ENCODE data around the gene ASGR1.

The ASGR1 gene

DNA sequence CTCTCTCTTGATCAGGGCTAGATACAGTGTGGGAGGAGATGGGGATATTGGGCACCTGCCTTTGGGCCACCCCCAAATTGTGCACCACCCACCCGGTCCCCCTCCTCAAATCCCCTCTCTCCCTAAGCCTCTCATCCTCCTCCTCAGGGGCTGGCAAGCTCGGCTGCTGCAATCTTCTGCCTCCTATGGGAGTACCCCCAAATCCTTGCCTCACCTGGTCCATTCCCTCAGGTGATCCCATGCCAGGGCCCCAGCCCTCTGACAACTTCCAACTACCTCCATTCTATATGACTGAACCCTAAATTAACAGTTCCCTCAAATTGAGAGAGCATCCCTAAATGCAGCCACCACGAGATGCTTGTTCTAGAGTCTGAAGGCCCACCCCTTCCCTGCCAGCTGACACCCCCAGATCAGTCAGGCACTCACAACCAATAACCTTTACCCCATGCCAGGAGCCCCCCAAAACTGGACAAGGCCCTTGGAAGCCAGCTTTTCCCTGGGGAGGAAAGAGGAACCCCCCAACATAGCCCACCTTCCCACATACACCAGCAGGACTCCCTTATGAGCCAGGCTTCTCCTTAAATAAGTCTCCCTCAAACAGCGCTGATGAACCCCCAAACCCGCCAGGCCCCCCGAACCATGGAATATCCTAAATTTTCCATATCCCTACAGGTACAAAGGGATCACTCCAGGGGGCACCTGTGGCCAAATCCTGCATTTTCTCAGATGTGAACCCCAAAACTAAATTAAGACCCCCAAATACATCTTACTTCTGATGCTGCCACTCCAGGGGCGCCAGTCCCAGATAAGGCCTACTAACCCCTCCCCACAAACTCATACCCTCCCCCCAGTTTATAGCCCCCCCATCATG, 37.3 kb upstream of the ASGR1 start:
- DNase-seq = no peak

DNA sequence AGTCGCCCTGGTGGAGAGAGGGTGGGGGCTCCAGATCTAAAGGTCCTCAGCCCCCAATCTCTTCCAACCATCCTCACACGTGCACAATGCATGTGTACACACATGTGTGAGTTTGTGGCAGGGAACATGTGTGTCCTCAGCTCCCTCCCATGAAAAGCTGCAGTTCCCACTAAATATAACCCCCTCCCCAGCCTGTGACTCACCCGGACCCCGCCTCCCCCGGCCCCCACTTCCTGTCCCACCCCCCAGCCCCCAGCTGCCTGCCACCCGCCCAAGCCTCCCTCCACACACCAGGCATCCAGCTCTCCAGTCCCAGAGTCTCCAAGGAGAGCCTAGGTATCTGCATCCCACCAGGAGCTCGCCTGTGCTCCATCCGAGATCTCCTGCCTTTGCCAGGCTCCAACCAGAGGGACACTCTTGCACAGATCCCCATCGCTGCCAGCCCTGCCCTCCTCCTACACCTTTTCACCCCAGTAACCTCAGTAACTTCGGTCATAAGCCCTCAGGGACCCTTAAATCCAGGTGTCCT, 36.5 kb upstream of the ASGR1 start:
- no peak for DNase-seq

DNA sequence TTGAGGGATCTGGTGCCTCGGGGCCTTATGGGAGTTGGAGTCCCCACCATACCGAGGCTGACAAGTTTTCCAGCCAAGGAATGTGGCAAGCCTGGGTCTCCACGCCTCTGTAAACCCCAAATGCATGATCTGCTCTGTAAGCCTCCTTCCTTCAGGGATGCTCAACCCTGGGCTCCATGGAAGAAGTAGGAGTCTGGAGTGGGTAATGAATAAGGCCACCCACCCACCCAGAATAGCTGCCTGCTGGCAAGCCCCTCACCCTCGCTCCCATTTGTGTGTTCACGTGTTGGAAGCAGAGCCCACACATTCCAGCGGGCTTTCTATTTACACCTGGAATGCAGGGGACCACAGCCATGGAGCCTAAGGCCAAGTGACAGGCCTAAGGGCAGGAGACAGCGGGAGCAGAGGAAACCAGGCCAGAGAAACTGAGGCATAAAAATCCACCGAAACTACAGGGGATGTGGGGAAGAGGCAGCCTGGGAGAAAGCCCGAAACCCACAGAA, 36.0 kb upstream of the ASGR1 start:
- no peak for DNase-seq

DNA sequence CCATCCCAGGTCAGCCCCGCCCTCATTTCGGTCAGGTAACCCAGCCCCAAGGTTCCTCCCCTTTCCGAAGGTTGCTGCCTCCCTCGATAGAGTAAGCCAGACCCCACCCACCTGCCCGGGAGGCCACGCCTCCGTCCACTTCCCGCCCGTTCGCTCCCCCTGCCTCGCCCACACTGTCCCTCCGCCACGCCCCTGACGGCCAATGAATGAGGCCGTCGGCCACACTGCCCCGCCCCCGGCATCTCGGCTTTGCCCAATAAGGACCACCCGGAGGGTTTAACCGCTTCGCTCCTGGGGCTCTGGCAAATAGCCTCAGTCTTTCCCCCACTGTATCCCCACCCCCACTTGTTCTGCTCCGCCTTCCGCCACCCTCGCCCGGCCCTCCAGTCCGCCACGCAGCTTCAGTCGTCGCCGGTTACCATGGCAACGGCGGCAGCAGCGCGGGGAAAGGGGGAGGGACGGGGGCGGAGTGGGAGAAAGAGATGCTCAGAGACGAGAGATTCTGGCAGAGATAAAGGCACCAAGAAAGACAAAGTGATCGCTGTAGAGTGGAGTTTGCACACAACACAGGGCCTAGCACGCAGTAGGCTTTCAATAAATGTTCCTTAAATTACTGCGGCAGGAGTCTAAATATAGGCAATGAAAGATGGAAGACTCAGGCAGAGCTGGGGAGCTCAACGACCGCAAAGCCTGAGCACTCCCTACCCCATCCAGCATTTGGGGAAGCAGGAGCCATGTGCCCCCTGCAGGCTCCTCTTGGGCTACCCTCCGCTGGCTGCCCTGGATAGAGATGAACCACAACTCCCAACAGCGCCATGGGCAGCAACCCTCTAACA, 35.3 kb upstream of the ASGR1 start:
- DNase-seq = peak; percentile 99

DNA sequence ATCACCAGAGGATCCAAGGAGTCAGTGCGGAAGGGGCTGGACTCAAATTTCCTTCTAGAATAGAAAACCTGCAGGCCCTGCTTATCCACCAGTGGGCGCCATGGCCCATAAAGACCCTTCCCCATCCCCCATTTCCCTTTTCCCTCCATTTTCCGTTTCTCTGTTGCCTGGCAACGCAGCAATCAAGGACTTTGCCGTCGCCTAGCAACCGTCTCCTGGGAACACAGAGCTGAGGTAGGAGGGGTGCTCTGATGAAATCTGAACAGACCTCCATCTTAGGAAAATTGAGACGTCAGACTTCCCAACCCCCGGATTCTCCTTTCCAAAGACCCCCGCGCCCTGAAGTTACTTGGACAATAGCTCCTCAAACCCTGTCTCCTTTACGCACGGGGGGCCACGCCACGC, 34.7 kb upstream of the ASGR1 start:
- peak; percentile 70 for DNase-seq

DNA sequence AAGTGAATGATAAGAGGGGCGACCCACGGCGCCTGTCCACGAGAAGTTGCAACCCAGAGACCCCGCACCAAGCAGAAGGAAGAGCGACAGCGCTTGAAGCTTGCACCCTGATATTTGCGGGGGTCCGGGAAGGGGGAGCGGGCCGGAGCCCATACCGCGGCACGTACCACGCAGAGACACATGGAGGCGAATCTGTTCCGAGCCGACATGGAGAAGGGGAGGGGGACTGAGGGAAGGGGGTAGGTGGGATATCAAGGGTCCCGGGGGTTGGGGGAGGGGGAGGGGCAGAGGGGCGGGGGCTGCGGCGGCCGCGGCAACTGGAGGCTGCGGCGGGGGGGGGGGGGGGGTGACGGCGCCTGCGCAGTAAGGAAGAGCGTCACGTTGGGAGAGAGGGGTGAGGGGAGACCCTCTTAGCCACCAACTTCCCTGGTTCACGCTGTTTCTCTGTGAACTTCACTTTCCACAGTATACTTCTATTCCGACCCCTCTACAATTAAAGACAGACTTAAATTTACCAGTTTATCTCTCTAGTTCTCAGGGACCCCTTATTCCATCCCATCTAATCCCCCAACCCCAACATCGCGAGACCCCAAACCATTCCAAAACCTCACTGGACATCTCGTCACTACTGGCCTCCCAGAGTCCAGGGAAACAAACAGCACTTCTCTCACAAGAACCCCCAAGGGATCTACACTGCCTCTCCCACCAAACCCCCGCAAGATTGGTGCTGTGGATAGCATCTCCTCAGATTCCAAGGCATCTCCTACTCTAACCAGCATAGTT, 32.5 kb upstream of the ASGR1 start:
- DNase-seq = no peak

DNA sequence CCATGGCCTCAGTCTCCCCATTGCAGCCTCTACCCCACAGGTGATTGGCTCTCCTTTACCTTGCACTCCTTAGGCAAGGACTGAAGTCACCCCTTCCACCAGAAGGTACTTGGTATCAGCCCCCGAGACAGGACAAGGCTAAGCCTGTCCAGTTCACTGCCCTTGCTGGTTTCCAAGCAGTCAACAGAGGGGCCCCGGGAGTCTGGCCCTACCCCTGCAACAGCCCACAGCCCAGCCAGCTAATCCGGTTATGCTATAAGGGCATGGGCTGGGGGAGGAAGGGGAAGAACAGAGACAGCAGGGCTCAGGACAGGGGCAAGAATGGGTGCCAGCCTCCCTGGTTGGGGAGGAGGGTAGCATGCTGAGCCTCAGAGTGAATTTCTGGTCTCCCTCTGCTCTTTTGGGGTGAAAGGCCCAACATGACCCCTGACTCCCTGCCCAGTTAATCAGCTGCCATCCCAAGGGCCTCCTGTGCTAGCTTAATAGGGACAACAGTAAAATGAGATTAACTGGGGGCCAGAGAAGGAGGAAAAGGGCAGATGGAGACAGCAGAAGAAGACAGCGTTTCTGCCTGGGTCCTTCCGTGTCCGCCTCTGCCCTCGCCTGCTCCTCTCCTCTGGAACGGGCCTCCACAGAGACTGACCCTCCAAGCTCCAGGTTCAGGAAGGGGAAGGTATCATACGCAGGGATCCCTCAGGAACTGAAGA, 29.7 kb upstream of the ASGR1 start:
- no peak for DNase-seq

DNA sequence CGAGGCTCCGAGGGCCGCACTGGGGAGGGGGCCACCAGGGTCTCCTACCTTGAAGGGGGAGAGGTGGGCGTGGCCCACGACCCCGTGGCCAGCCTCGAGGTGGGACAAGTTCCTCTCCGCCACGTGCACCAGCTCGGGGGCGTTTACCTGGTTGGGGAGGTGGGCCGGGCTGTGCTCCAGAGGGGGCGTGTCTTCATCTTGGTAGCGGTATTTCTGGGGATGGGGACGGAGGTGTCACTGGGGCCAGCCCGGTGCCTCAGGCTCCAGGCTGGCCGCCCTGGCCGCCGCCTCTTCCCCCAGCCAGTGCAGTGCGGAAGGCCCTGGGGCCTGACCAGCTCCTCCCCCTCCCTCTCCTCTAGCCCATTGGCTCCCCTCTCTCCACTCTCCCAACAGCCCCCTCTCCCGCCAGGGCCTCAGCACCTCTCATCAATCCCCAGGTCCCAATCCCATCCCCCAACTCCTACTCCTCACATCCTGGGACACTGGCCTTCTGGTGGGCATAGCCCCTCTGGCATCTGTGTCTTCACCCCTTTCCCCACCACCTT, 28.9 kb upstream of the ASGR1 start:
- DNase-seq = no peak

DNA sequence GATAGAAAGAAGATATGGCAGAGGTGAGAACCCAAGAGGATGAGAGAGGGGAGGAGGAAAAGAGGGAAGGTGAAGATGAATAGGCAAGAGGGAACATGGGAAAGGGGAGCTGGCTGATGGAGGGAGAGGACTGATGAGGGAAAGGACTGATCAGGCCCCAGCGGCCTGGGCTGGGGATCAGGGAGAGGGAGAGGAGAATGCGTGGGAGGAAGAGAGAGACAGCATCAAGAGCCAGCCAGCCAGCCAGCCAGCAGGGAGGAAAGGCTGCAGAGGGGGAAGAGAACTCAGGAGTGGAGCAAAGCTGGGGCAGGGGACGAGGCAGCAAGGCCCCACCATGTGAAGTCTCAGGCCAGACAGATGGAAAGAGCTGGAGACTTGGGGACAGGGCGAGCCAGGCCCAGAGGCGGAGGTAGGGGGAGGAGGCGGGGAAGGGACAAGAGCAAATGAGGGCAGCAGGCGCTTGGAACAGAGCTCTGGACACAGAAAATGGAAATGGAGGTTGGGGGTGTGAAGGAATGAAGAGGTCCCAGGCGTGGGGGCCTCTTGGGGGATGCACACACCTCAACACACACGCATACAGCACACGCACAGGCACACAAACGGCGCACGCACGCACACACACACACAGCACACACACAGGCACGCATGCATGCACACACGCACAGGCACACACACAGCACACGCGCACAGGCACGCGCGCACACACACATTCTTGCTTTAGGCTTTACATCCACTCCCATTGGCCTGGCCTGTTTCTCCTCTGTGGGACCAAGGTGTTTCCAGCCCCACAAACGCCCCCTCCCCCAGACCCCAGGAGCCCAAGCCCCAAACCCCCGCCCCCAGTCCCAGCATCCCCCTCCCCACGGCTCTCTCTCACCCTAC, 28.2 kb upstream of the ASGR1 start:
- DNase-seq = no peak

DNA sequence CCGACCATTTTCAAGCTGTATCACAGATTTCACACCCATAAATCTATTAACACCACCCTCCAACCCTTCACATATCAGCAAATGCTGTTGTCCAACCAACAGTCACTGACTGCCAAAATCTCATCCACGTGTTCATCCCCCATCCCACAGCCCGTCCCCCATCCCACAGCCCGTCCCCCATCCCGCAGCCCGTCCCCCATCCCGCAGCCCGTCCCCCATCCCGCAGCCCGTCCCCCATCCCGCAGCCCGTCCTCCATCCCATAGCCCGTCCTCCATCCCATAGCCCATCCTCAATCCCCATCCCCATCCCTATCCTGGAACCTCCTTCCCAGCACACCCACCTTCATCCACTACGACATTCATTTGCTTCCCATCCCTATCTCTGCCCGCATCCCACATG, 26.4 kb upstream of the ASGR1 start:
- DNase-seq = no peak

DNA sequence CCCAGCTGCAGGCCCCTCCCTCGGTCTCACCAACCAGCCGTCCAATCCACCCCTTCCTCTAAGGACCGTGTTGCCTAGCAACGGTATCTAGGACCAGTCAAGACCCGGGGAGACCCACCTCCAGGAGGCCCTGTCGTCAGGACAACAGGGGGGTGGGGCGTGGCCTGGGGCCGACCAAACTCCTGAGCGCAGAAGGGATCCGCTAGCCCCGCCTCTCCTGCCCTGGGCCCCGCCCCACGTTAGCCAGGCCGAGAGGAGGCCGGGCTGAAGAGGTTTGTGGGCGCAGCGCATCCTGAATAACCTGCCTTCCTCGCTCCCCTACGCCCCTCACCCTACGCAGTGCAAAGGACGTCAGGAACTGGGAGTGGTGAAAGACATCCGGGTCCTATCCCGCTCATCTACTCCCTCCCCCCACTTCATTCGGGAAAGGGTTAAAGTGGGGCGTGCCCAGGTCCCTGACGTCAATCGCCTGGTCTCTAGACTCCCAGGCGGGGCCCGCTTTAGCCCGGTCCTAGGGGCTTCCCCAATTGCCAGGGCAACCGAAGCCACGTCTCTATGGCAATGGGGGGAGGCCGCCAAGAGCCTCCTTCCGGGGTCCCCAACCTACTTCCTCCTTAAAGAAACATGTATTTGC, 25.8 kb upstream of the ASGR1 start:
- peak; percentile 91 for DNase-seq

DNA sequence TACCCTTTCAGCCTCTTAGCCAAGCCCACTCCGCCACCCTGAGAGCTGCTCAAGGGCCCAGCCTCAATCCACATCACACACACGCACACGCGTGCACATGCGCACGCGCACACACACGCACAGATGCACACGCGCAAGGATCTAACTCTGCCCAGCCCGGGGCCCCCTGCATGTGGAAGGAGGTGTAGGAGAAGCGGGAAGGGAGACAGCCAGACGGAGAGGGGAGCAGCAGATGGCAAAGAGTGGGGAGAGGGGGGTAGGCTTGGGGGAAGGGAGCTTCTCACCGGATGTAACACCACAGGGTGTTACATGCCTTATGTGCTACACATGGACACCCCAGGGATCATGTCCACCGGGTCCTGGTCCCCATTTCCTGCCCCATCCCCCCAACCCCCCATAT, 25.2 kb upstream of the ASGR1 start:
- no peak for DNase-seq

DNA sequence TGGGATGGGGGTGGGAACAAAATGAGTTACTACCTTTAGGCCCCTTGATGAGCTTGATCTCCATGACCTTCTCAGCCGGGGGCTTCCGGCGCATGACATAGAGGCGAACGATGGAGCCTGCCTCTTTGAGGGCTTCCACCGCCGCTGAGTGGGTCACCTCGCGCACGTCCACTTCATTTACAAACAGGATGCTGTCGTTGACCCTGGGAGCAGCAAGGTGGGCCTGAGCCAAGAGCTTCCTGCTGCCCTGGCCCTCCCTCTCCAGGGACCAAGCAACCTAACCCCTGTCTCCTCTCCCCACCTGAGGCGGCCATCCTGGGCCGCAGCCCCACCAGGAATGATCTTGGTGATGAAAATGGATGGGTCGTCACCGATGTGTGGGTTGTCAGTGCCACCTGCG, 24.2 kb upstream of the ASGR1 start:
- DNase-seq = no peak

DNA sequence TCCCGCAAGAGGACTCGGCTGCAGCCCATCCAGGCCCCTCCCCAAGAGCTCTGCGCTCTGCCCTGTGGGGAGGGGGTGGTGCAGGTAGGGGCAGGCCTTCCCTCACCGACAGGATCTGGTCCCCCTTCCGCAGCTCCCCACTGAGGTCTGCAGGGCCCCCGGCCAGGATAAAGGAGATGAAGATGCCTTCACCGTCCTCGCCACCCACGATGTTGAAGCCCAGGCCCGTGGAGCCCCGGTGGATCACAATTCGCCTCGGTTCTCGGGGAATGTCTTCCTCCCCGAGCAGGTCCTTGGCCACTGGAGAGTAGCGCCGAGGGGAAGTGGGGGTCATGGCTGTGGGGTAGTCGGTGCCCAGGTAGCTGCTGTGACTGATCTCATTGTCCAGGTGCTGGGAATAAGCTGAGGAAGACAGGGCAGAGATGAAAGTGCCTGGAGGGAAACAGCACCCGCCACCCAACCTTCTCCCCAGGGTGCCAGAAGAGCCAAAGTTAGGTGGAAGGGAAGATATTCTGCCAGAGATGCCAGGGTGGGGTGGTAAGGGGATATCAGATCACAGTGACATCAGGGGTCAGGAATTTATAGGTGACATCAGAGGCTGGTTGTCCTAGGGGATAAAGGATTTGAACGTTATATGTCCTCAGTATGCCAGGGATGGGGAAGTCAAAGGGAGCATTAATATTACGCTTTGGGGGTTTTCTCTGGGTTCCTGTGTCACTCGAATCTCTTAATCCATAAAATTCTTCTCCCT, 17.7 kb upstream of the ASGR1 start:
- no peak for DNase-seq

DNA sequence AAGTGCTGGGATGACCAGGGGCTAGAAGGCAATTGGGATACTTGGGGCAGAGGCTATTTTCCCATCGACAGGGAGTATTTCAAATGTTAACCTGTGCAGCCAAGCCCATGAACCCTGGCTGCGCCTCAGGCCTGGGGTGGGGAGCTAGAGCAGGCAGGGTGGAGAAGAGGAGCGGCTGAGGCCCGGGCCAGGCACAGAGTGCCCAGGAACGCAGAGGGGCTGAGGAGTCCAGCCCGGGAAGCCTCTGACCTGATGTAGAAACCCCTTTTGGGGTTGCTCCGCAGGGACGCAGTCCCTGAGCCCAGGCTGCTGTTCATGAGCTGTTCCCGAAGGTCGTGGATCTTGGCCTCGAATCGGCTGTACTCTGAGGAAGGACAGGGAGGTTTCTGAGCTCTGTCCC, 16.8 kb upstream of the ASGR1 start:
- no peak for DNase-seq

DNA sequence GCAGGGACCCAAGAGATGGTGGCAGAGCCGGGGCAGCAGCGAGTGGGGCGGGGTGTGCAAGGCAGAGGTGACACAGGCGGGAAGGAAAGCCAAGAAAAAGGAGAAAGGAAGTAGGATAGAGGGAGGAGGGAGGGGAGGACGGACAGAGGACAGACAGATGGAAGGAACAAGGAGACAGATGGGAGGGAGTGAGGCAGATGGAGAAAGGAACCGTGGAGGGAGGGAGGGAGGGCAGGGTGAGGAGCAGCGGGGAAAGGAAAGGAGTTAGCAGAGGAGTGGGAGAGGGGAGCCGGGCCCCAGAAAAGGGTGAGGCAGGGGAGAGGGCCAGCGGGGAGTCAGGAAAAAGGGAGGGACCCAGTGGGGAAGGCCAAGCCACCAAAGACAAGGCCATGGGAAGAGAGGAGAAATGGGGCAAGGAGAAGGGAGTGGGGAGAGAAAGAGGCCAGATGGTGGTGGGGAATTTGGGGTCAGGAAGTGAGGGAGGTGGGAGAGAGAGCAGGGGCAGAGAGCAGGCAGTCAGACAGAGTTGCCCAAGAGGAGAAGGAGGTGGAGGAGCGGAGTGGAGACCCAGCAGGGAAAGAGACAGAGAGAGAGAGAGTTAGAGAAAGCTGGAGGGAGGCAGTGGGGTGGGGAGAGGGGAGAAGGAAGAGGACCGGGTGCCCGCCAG, 13.2 kb upstream of the ASGR1 start:
- DNase-seq = no peak

DNA sequence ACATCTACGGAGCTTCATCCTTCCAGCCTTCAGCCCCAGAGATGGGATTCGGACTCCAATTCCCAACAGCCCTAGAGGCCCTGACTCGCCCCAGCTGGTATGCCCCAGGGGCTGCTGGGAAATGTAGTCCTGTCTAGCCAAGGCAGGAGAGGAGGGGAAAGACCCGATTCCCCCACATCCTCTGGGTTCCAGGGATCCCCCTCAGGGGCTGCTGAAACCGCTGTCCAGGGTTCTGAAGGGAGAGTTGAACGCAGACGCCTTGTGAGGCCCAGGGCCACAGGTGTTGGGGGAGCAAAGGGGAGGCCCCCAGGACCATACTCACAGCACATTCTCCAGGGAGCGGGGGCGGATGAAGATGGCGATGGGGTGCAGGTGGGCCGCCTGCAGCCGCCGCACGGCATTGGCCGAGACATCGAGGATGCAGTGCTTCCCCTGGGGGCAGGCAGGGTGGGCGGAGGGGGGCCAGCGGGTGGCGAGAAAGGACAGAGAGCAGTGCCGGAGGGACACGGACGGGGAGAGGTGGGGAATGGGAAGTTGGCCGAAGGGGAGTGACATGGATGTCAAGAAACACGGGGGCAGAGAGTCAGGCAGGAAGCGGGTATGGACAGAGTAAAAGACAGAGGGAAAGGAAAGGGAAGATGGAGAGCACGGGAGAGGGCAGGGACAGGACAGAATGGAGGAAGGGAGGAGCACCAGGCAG, 12.6 kb upstream of the ASGR1 start:
- DNase-seq = no peak

DNA sequence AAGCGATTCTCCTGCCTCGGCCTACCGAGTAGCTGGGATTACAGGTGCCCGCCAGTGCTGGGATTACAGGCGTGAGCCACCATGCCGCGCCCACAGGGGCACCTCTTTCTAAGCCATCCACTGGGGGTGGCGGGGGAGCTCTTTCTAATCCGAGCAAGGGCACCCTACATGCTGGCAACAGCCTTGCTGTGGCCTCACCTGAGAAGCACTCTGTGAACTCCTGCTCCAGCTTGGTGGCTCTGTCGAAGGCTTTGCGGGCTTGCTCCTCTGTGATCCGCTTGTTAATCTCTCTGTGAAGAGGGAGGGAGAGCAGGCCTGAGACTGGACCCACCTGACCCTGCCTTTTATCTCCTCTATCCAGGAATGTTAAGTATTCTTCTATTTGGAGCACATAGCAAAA, 11.9 kb upstream of the ASGR1 start:
- DNase-seq = no peak

Data from stimulated activated naive CD4-positive, alpha-beta T cell treated with Interleukin-2 at 50 U/mL for 16 hours (primary cell).